Dermis microvascular lymphatic vessel endothelial cell (primary cell): ENCODE results near the gene RUFY1. TPM values are rescaled to one million over a fixed set of nuclear protein-coding genes. Genes with fewer than 3 reads are reported as not detected.
"Not testable (repeated sequence)": the region's sequence is repeated elsewhere in the genome, so short reads cannot be mapped to it uniquely, and the experiment has no call there.

ENCODE experiments used
- DNase-seq, 2 donors: peaks; one replicate each; pipeline versions ENCODE4 v3.0.0 to v3.0.0-alpha.2; 2010; ENCODE audit warnings: low read depth in 2 of 2
- total RNA-seq: library from RNA; depleted of rRNA; stranded (reverse); fragments of >200 nt; gene quantifications from 2 replicates; pipeline ENCODE4 v1.2.1, GENCODE V29; 2014

RUFY1 gene
- total RNA-seq, 1 donor from 2014 or later, result 42.6 TPM

DNA sequence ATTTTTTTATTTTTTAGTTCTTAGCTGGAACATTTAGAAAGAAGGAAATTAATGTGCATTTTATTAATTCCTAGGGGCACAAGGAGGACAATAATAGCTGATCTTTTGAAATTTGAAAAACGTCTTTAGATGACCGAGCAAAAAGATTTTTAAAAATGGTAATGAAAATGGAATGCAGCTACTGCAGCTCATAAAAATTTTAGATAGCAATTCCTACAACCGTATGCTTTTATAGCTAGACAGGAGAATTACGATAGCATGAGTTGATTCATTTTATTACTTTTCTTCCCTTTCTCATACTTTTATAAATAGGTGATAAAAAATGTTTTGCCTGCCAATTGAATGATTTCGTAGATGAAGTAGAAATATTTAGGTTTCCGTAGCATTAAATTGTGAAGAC lies 13.7 kb upstream of the RUFY1 start:
- no peak for DNase-seq

DNA sequence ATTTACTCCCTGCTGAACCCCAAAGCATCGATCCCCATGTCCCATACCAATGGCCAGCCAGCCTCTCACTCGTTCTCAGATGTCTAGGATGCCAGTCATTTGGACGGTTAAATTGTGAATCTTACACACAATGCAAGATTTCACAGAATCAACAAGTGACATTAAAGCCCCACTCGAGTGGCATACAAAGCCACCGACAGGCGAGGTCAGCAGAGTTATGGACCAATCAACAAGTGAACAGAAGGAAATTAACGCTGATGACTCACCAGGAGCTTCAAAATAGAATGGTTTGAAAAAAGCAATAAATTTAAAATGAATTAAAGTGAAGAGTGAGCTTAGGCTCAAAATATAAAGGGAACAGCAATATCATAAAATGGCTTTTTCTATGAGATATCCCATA lies 8.2 kb upstream of the RUFY1 start:
- DNase-seq, result no peak

DNA sequence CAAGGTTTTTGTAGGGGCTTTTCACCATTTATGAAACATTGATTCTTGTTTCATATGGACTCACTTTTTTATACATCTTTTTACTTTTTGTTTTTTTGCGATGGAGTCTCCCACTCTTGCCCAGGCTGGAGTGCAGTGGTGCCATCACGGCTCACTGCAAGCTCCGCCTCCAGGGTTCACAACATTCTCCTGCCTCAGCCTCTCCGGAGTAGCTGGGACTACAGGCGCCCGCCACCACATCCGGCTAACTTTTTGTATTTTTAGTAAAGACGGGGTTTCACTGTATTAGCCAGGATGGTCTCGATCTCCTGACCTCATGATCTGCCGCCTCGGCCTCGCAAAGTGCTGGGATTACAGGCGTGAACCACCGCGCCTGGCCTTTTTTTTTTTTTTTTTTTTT lies 7.1 kb upstream of the RUFY1 start:
- not testable (repeated sequence) for DNase-seq

GRCh38 chr5:179553006-179553405 lies 2.7 kb downstream of the RUFY1 start:
- no peak for DNase-seq

- DNase-seq, result peak; percentile 75 to 83
These were observed 3.5 kb downstream of the RUFY1 start for GRCh38 chr5:179553875-179554274.

GRCh38 chr5:179554981-179555380 lies 4.6 kb downstream of the RUFY1 start:
- no peak for DNase-seq

DNA sequence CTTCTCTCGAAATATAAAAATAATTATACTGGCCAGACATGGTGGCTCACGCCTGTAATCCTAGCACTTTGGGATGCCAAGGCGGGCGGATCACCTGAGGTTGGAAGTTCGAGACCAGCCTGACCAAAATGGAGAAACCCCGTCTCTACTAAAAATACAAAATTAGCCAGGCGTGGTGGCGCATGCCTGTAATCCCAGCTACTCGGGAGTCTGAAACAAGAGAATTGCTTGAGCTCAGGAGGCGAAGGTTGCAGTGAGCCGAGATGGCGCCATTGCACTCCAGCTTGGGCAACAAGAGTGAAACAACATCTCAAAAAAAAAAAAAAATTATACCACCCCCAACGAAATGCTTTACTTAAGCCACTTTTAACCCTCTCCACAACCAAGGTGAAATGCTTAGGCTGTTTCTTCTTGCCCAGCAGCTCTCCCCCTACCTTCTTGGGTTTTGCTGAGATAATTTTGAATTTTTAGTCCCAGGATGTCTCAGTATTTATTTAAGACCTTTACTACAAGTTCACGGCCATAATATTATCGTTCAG lies 8.0 kb downstream of the RUFY1 start:
- DNase-seq, result not testable (repeated sequence)

- peak; percentile 33 to 60 for DNase-seq
These were observed 8.6 kb downstream of the RUFY1 start for GRCh38 chr5:179558932-179559283.

GRCh38 chr5:179559284-179560252 lies 9.2 kb downstream of the RUFY1 start:
- DNase-seq, result peak; percentile 96 to 99

DNA sequence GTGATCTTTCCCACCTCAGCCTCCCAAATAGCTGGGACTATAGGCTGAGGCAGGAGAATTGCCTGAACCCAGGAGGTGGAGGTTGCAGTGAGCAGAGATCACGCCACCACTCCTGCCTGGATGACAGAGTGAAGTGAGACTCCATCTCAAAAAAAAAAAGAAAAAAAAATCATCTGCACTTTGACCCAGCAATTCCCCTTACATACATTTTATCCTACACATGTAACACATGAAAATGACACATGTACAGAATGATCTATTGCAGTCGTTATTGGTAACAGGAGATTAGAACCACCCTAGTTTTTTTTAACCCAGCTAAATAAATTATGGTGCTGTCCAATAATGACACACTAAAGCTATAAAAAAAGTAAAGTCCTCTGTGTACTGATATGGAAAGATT lies 14.2 kb downstream of the RUFY1 start:
- DNase-seq, result no peak

DNA sequence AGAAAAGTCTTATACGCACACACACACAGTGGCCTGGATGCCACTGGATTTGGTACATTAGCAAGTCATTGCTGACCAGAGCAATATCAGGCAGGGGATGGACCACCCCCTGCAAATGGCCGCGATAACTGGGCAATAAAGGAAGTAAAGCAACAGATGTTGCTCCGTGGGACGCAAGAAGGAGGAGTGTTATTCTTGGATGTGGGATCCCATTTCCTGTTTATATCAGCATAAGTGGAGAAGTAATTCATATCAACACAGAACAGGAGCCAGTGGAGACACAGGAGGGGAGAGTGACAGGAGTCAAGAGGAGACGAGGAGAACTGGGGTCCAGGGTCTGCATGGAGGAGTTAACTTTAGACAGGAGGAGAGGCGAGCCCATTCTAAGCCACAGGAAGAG lies 18.4 kb downstream of the RUFY1 start:
- DNase-seq, result peak; percentile 21 to 86

DNA sequence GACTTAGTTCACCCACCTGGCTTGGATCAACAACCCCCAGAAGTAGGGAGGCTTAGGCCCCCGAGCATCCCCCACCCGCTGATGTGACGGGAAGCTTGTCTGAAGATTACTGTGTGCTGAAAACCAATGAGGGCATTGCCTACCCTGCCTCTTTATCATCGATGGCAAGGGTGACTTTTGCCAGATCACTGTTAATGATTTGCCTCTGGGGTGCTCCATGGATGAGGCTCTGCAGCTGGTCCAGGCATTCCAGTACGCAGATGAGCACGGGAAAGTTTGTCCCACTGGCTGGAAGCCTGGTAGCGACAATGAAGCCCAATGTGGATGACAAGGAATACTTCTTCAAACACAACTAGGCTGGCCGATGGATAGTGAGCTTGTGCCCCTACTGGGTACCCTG lies 22.0 kb downstream of the RUFY1 start:
- no peak for DNase-seq

GRCh38 chr5:179577286-179577960 lies 27.1 kb downstream of the RUFY1 start:
- DNase-seq, result no peak

- DNase-seq, result no peak
These were observed 35.6 kb downstream of the RUFY1 start for GRCh38 chr5:179585941-179586401.

DNA sequence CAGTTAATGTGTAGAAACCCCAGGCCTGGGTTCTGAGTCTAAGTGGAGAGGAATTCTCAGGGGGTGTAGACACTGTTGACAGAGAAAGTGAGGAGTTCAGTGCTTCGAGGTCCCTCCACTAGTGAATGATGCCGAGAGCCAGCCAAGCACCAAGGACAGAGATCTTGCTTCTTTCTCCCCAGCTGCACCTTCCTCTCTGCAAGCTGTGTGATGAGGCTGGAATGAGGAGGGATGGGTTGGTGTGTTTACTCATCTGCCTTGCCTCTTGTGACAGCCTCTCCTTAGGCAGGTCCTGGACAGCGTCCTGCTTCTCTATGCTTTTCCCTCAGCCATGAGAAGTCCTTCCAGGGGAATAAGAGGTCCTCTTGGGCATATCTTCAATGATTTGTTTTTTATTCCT lies 37.8 kb downstream of the RUFY1 start:
- DNase-seq, result no peak

DNA sequence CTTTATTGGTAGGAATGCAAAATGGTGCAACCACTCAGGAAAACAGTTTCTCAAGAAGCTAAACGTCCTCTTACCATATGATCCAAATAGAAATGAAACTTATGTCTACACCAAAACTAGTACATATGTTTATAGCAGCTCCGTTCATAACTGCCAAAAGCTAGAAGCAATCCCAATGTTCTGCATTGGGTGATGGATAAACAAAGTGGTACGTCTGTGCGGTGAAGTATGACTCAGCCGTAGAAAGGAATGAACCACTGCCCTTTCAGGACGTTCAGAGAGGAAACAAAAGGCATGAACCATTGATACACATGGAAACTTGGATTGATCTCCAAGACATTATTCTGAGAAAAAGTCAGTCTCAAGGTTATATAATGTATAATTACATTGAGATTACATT lies 45.6 kb downstream of the RUFY1 start:
- DNase-seq, result no peak

- DNase-seq, result no peak
These were observed 46.1 kb downstream of the RUFY1 start for GRCh38 chr5:179596421-179596820.

GRCh38 chr5:179599100-179599499 lies 48.7 kb downstream of the RUFY1 start:
- DNase-seq, result no peak

- no peak for DNase-seq
These were observed 49.2 kb downstream of the RUFY1 start for GRCh38 chr5:179599566-179599965.

- no peak for DNase-seq
These were observed 49.6 kb downstream of the RUFY1 start for GRCh38 chr5:179599973-179600372.

GRCh38 chr5:179601871-179602625 lies 51.7 kb downstream of the RUFY1 start:
- DNase-seq, result no peak

DNA sequence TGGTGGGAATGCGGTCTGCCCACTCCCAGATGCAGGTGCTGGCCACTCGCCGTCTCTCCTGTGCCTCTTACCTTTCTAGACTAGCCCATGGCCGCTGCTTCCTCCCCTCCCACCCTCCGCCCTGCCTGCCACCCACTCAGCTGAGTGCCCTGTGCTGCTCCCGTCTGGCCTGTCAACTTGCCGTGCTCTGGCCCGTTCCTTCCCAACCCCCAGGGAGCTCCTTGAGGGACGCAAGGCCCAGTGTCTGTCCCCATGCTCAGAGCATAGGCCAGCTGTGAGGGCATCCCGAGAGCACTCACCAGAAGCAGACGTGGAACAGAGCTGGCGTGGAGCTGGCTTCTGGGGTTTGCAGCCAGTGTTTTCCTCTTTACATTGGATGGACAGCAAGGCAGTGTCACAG lies 53.0 kb downstream of the RUFY1 start:
- no peak for DNase-seq
